Frontal cortex (tissue), 4 donors: ENCODE measurements around the gene GSK3B. TPM values are rescaled to one million over a fixed set of nuclear protein-coding genes. Genes with fewer than 3 reads are reported as not detected.

ENCODE experiments used
- DNase-seq, 2 donors: peaks; one replicate each; pipeline ENCODE4 v3.0.0; 2012; ENCODE audit warnings: low spot score in 2 of 2
- FAIRE-seq: peaks from 2 replicates; lab custom pipeline; 2012; peaks lifted over from hg19 to GRCh38; lab: Jason Lieb, UNC
- total RNA-seq: library from RNA; depleted of rRNA; stranded (reverse); fragments of >200 nt; gene quantifications from one replicate; pipeline ENCODE4 v1.2.3, GENCODE V29; 2014
- donor health status: control.
- donor health status: control.
- donor health status: control.

The GSK3B gene
- total RNA-seq, 1 donor from 2014 or later = 141 TPM

DNA sequence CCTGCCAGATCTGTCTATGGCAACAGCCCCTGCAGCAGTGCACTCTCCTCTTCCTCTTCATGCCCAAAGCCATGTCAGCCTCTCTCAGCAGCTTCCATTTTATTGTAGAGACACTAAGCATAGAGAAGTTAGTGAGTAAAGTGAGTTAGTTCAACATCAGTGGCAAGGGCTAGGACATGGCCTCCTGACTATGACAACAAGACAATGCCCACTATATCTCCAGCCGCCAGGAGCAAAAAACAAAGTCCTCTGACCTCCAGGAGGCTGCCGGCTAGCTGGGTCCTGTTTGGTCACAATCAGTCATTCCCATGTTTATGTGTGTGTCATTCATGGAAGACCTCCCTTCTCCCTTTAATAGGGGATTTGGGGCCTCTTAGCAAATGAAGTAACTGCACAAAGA, 297.5 kb downstream of the GSK3B start:
- no peak for FAIRE-seq
- DNase-seq = no peak

GRCh38 chr3:119796368-119796767, 297.9 kb downstream of the GSK3B start:
- FAIRE-seq (no peak), DNase-seq (no peak)

DNA sequence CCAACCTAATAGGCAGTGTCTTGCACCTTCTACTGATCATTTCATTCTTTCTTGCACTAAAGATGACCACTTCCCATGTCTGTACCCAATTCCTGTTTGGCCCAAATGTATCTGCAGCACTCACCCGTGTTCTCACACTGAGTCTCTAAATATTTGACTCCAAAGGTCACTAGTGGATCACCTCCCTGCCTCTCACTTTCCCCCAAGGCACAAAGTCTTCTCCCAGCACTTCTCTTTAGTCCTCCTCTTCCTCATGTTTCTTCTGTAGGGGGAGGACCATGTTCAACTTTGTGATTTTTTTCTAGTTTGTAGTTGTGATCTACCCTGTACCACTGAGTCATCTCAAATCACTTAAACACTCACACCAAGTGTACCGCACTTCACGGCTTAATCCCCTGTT, 298.4 kb downstream of the GSK3B start:
- FAIRE-seq (no peak), DNase-seq (no peak)

DNA sequence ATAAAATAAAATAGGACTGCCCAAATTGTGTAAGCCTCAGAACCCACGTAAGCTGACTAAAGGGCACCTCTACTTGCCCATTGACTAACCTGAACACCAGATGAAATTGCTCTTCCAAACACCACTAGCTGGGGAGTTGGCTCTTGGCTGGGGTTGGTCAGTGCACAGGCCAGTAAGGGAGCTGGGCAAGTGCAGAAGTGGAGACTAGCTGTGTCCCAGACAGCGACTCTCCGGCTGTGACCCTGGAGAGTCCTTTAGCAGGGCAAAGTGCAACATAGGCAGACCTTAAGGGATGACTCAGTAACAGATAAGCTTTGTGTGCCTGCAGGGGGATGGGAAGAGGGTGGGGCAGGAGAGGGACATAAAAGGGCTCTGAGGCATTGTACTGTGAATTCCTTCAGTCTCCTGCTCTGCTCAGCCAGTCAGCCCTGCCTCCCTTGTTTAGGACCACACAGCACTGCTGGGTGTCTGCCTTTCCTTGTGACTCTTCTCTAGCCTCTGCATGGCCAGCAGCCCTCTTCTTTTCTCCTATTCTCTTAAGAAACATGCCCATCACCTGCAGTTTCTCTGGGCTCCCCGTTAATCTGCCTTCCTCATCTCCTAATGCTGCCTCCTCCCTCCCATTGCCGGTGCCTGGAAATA, 299.2 kb downstream of the GSK3B start:
- FAIRE-seq (no peak), DNase-seq (no peak)

DNA sequence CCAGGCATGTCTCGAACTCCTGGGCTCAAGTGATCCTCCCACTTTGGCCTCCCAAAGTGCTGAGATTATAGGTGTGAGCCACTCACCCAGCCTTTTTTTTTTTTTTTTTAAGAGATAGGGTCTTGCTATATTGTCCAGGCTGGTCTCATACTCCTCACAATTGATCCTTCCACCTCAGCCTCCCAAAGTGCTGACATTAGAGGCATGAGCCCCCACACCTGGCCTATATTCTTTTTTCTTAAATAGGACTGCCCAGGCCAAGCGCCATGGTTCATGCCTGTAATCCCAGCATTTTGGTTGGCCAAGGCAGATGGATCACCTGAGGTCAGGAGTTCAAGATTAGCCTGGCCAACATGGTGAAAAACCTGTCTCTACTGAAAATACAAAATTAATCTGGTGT, 299.8 kb downstream of the GSK3B start:
- DNase-seq (no peak), FAIRE-seq (no peak)

DNA sequence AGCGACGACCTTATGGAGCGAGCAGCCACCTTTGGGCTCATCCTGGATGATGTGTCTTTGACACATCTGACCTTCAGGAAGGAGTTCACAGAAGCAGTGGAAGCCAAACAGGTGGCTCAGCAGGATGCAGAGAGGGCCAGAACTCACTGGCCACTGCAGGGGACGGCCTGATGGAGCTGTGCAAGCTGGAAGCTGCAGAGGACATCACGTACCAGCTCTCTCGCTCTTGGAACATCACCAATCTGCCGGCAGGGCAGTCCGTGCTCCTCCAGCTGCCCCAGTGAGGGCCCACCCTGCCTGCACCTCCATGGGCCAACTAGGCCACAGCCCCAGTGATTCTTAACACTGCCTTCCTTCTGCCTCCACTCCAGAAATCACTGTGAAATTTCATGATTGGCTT, 302.0 kb downstream of the GSK3B start:
- no peak for DNase-seq
- no peak for FAIRE-seq

DNA sequence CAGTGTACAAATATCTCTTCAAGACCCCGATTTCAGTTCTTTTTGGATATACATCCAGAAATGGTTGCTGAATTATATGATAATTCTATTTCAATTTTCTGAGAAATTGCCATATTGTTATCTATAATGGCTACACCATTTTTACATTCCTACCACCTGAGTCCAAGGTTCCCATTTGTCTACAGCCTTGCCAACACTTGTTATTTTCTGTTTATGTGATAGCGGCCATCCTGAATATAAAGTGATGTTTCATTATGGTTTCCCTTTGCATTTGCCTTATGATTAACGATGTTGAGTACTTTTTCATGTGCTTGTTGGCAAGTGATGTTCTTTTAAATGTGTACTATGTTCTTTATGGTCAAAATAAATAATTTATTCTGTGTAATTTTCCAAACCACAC, 303.9 kb downstream of the GSK3B start:
- DNase-seq = no peak
- no peak for FAIRE-seq

- no peak for DNase-seq
- FAIRE-seq = no peak
Observed at GRCh38 chr3:119786409-119786808, 307.8 kb downstream of the GSK3B start.

DNA sequence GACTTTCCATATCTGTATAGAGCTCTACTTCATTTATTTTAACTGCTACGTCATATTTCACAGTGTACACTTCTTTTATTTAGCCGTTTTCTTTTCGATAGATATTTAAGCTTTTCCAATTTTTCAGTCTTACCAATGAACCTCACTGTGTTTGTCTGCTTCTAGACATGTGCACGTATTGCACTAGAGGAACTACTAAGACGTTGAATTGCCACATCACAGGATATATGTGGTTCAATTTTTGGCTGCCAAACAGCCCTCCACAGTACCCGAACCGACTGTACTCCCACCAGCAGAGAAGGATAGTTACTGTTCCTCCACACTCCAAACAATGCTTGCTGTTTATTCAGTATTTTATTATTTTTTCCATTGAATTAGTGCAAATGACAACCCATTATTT, 310.4 kb downstream of the GSK3B start:
- FAIRE-seq (no peak), DNase-seq (no peak)

GRCh38 chr3:119783255-119783654, 311.0 kb downstream of the GSK3B start:
- DNase-seq = no peak
- FAIRE-seq = no peak

GRCh38 chr3:119782460-119782859, 311.8 kb downstream of the GSK3B start:
- DNase-seq (no peak), FAIRE-seq (no peak)

DNA sequence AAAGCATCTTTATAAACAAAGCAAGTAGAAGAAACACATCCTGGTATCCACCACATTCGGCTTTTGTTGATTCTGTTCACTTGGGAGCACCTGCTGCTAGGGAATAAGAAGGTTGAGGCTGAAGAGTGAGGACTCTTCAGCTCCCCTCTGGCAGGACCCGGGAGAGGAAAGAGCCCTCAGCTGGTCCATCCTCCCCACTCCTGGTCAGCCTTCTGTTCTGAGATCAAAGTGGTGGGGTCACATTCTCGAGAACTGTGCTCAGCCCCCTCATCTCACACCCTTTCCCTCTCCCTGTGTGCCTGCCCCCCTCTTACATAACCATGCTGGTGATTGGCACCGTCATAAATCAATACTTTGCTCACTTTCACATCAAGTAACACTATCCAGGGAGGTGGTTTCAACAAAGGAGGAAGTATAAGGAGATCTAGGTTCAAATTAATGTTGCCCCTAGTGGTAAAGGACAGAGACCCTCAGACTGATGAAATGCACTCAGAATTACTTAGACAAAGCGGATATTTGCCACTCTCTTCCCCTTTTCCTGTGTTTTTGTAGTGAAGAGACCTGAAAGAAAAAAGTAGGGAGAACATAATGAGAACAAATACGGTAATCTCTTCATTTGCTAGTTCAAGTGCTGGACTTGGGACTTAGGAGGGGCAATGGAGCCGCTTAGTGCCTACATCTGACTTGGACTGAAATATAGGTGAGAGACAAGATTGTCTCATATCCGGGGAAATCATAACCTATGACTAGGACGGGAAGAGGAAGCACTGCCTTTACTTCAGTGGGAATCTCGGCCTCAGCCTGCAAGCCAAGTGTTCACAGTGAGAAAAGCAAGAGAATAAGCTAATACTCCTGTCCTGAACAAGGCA, 312.7 kb downstream of the GSK3B start, which contains the start of gene NR1I2:
NR1I2 (plus strand) TSS at position 772 of the 869 bp plus-strand sequence.
- DNase-seq (no peak), FAIRE-seq (no peak)

- DNase-seq = no peak
Observed at GRCh38 chr3:119779731-119780383, 314.4 kb downstream of the GSK3B start.

GRCh38 chr3:119778811-119779210, 315.4 kb downstream of the GSK3B start:
- FAIRE-seq (no peak), DNase-seq (no peak)

More at GRCh38 chr3:119779731-119780383, 314.4 kb downstream of the GSK3B start:
- no peak for FAIRE-seq

GRCh38 chr3:119778176-119778575, 316.1 kb downstream of the GSK3B start:
- no peak for FAIRE-seq

DNA sequence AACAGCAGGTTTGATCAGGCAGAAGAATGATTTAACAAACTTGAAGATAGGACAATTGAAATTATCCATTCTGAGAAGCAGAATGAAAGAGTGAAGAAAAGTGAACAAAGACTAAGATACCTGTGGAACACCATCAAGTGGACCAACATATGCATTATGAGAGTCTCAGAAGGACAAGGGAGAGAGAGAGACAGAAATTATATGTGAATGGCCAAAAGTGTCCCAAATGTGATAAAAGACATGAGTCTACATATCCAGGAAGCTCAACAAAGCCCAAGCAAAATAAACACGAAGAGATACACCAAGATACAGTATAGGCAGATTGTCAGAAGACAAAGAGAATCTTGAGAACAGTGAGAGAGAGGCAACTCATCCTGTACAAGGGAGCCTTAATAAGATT, 317.9 kb downstream of the GSK3B start:
- no peak for FAIRE-seq
- DNase-seq = no peak

More at GRCh38 chr3:119778176-119778575, 316.1 kb downstream of the GSK3B start:
- DNase-seq = no peak

DNA sequence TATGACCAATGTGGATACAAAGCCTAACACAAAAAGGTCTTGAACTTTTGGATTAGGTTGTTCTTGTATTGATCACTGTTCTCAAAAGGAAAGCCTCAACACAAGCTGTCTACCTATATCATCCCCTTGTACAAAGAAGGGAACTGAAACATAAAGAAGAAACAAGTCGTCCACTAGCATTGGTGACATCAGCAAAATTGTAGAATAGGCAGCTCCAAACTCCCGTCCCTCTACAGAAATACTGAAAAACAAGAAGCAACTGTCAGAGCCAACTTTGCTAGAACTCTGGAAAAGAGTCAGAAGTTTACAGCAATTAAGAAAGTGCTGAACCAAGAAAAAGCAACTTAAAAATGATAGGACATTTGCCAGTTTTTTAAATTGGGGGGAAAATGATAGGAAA, 319.8 kb downstream of the GSK3B start:
- FAIRE-seq = no peak

More for the DNA sequence above, 319.8 kb downstream of the GSK3B start:
- DNase-seq = no peak
